MCF 10A (cell line): ENCODE measurements around the gene TMA7. TPM values are rescaled to one million over a fixed set of nuclear protein-coding genes. Genes with fewer than 3 reads are reported as not detected.

Source experiments
- BruUV-seq: library from RNA; stranded (reverse); fragments of 400-500 nt; replicated peaks from 2 replicates; lab custom pipeline; 2021; lab: Mats Ljungman, UMichigan
- CTCF ChIA-PET: fragments of 300-600 bp; sonication (Branson Sonifier 250); formaldehyde crosslinking; extraction: SDS; loops from one replicate; lab custom pipeline; 2021; ENCODE audit warnings: antibody characterized with exemption, inconsistent platforms; lab: Yijun Ruan, JAX
- POLR2A ChIA-PET: fragments of 300-600, 350-650 bp; sonication (Branson Sonifier 250); formaldehyde crosslinking; extraction: SDS; loops from one replicate; lab custom pipeline; 2020; ENCODE audit warnings: antibody characterized with exemption, inconsistent platforms; lab: Yijun Ruan, JAX
- DNase-seq: peaks from one replicate; pipeline ENCODE4 v3.0.0-alpha.2; 2018; ENCODE audit not compliant: unreplicated experiment
- H3K27ac Mint-ChIP-seq: one replicate; pipeline ENCODE4 v1.8.0; 2022; ENCODE audit warnings: mild to moderate bottlenecking, low read depth, mixed read lengths; ENCODE audit not compliant: unreplicated experiment
- H3K27me3 Mint-ChIP-seq: one replicate; pipeline ENCODE4 v1.8.0; 2022; ENCODE audit warnings: mixed read lengths; ENCODE audit not compliant: insufficient read depth, unreplicated experiment
- H3K36me3 Mint-ChIP-seq: one replicate; pipeline ENCODE4 v1.8.0; 2022; ENCODE audit warnings: mild to moderate bottlenecking, moderate library complexity, mixed read lengths; ENCODE audit not compliant: insufficient read depth, unreplicated experiment
- H3K4me1 Mint-ChIP-seq: one replicate; pipeline ENCODE4 v1.8.0; 2022; ENCODE audit warnings: mixed read lengths; ENCODE audit not compliant: insufficient read depth, unreplicated experiment
- H3K4me3 Mint-ChIP-seq: one replicate; pipeline ENCODE4 v1.8.0; 2022; ENCODE audit warnings: mild to moderate bottlenecking, moderate library complexity, mixed read lengths; ENCODE audit not compliant: unreplicated experiment
- H3K9me3 Mint-ChIP-seq: one replicate; pipeline ENCODE4 v1.8.0; 2022; ENCODE audit warnings: mixed read lengths; ENCODE audit not compliant: unreplicated experiment
- intact Hi-C: fragments of 100-400 bp; cut with micrococcal nuclease; formaldehyde crosslinking; loops from 2 replicates; pipeline ENCODE4 v1.14.1; 2022
- total RNA-seq: library from RNA; stranded (reverse); gene quantifications from 2 replicates; pipeline ENCODE4 v1.2.3, GENCODE V29; 2022
- TF ChIP-seq, protein P1 (sequence below): fragments of 200-600 bp; IDR thresholded peaks from one replicate; pipeline ENCODE4 v1.8.0; 2022; ENCODE audit warnings: antibody characterized with exemption, mild to moderate bottlenecking; ENCODE audit not compliant: unreplicated experiment

The TMA7 gene
- total RNA-seq, 1 experiment from 2014 or later = 356 TPM

GRCh38 chr3:48420561-48420960 lies 19.5 kb upstream of the TMA7 start:
- BruUV-seq = no TSS peak
- Mint-ChIP-seq H3K27me3 (no peaks in the 10 kb centered on the region), H3K4me1 (peaks cover 17% of the 10 kb centered on the region), H3K4me3 (no peak overlapping the region), H3K27ac (no peak overlapping the region), H3K9me3 (no peaks in the 10 kb centered on the region), H3K36me3 (peaks cover 73% of the 10 kb centered on the region)
- intact Hi-C loops = no loop called here
- TF ChIP-seq, protein P1, sequence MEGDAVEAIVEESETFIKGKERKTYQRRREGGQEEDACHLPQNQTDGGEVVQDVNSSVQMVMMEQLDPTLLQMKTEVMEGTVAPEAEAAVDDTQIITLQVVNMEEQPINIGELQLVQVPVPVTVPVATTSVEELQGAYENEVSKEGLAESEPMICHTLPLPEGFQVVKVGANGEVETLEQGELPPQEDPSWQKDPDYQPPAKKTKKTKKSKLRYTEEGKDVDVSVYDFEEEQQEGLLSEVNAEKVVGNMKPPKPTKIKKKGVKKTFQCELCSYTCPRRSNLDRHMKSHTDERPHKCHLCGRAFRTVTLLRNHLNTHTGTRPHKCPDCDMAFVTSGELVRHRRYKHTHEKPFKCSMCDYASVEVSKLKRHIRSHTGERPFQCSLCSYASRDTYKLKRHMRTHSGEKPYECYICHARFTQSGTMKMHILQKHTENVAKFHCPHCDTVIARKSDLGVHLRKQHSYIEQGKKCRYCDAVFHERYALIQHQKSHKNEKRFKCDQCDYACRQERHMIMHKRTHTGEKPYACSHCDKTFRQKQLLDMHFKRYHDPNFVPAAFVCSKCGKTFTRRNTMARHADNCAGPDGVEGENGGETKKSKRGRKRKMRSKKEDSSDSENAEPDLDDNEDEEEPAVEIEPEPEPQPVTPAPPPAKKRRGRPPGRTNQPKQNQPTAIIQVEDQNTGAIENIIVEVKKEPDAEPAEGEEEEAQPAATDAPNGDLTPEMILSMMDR = no peak
- ChIA-PET POLR2A (interaction anchor here (0.6 to 20.2 kb wide), 3 partner anchors 12 to 1065 kb away, joined by 3 to 749 read pairs (median 29); no protein-coding TSS in a partner anchor), CTCF (interaction anchor here (7.6 to 22.6 kb wide), 2 partner anchors 15 to 16 kb away, joined by 81 to 647 read pairs; partner anchors contain the start of genes CCDC51 and TMA7)
- DNase-seq = no peak

- BruUV-seq = no TSS peak
- H3K9me3 Mint-ChIP-seq = no peaks in the 10 kb centered on the region
- no peaks in the 10 kb centered on the region for H3K27me3 Mint-ChIP-seq
- DNase-seq = no peak
- peaks cover 31% of the 10 kb centered on the region for H3K4me1 Mint-ChIP-seq
- ChIA-PET POLR2A (interaction anchor here (1.1 to 20.2 kb wide), 4 partner anchors 11 to 135 kb away, joined by 6 to 749 read pairs (median 20); partner anchors contain the start of genes CCDC51, PFKFB4 and TMA7), CTCF (interaction anchor here (0.8 to 7.6 kb wide), 5 partner anchors 9 to 229 kb away, joined by 3 to 81 read pairs (median 3); no protein-coding TSS in a partner anchor)
- H3K4me3 Mint-ChIP-seq = no peak overlapping the region
- intact Hi-C loops = no loop called here
- peaks cover 68% of the 10 kb centered on the region for H3K36me3 Mint-ChIP-seq
- TF ChIP-seq, protein P1 = no peak
- H3K27ac Mint-ChIP-seq = no peak overlapping the region
These were observed 17.8 kb upstream of the TMA7 start for GRCh38 chr3:48422272-48422671.

DNA sequence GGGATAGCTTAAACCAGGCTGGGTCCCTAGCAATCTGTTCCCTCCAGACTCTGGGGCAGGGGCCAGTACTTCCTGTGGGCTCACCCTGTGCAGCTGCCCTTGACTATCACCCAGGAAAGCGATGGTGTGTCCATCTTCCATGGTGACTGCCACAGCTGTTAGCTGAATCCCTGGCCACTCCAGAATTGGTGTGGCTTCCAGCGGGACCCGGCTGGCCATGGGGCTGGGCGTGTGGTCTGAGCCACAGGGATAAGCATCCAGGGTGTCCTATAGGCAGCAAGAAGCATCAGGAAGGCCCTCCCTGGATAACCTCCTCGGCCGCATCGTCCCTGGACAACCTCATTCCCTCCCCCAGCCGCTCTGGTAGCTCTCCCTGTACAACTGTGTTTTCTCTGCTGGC lies 17.4 kb upstream of the TMA7 start:
- no peaks in the 10 kb centered on the region for H3K9me3 Mint-ChIP-seq
- H3K36me3 Mint-ChIP-seq = peaks cover 67% of the 10 kb centered on the region
- no TSS peak for BruUV-seq
- H3K27ac Mint-ChIP-seq = peak overlapping the region; percentile 36
- POLR2A ChIA-PET = interaction anchor here (1.1 to 20.2 kb wide), 4 partner anchors 11 to 134 kb away, joined by 6 to 749 read pairs (median 20); partner anchors contain the start of genes CCDC51, PFKFB4 and TMA7
- CTCF ChIA-PET = interaction anchor here (0.8 to 7.6 kb wide), 6 partner anchors 10 to 229 kb away, joined by 3 to 81 read pairs (median 3); no protein-coding TSS in a partner anchor
- TF ChIP-seq, protein P1 = no peak
- H3K4me1 Mint-ChIP-seq = peaks cover 35% of the 10 kb centered on the region
- H3K27me3 Mint-ChIP-seq = no peaks in the 10 kb centered on the region
- no peak for DNase-seq
- intact Hi-C loops = no loop called here
- H3K4me3 Mint-ChIP-seq = no peak overlapping the region

DNA sequence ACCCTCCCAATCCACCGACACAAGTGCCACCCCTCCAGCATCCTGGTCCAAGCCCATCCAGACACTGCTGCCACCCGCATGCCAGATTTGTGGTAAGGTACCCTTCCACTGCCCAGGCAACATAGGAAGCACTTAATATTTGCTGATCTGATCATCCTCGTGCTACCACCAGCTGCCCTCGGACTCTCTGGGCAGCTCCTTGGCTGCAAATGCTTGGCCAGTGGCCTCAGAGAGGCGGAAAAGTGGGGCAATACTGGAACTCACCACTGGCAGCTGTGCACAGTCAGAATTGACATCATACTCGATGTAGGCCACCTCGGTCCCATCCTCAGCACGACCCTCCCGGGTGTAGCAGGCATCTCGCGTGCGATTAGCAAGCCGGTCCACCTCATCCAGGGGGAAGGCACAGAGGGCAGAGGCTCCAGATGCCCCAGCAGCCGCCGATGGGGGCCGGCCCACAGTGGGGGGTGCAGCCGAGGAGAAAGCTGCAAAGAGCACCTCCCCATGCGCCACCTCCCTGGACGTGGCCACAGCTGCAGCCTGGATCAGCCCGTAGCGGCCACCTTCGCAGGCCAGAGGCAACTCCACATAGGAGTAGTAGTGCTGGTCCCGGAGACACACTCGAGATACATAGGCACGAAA lies 16.7 kb upstream of the TMA7 start:
- ChIA-PET POLR2A (interaction anchor here (1.1 to 20.2 kb wide), 4 partner anchors 10 to 133 kb away, joined by 6 to 749 read pairs (median 20); partner anchors contain the start of genes CCDC51, PFKFB4 and TMA7), CTCF (interaction anchor here (0.8 to 7.6 kb wide), 5 partner anchors 10 to 230 kb away, joined by 3 to 81 read pairs (median 3); no protein-coding TSS in a partner anchor)
- H3K27me3 Mint-ChIP-seq = no peaks in the 10 kb centered on the region
- intact Hi-C loops = no loop called here
- no TSS peak for BruUV-seq
- DNase-seq = no peak
- peaks cover 41% of the 10 kb centered on the region for H3K4me1 Mint-ChIP-seq
- H3K9me3 Mint-ChIP-seq = no peaks in the 10 kb centered on the region
- TF ChIP-seq, protein P1 = no peak
- peaks cover 60% of the 10 kb centered on the region for H3K36me3 Mint-ChIP-seq
- H3K27ac Mint-ChIP-seq = peak overlapping the region; percentile 36
- H3K4me3 Mint-ChIP-seq = no peak overlapping the region
